Suprapubic skin (tissue), 4 donors: Measurements from ENCODE around the gene ADGRD2. TPM values are rescaled to one million over a fixed set of nuclear protein-coding genes. Genes with fewer than 3 reads are reported as not detected.
"Not testable (repeated sequence)": the region's sequence is repeated elsewhere in the genome, so short reads cannot be mapped to it uniquely, and the experiment has no call there.

Experiments used
- DNase-seq, 2 donors: peaks; one replicate each; pipeline ENCODE4 v3.0.0-alpha.2; 2019; ENCODE audit warnings: low spot score in 2 of 2
- H3K27ac ChIP-seq: fragments of 200-600 bp; sonication (generic); one replicate; pipeline ENCODE4 v1.5.1; 2019
- H3K27me3 ChIP-seq: fragments of 200-600 bp; sonication (generic); one replicate; pipeline ENCODE4 v1.5.1; 2019
- H3K36me3 ChIP-seq: fragments of 200-600 bp; sonication (generic); one replicate; pipeline ENCODE4 v1.5.1; 2019
- H3K4me1 ChIP-seq: fragments of 200-600 bp; sonication (generic); one replicate; pipeline ENCODE4 v1.5.1; 2019
- H3K4me3 ChIP-seq: fragments of 200-600 bp; sonication (generic); one replicate; pipeline ENCODE4 v1.5.1; 2019; ENCODE audit warnings: mild to moderate bottlenecking
- H3K9me3 ChIP-seq: fragments of 200-600 bp; sonication (generic); one replicate; pipeline ENCODE4 v1.5.1; 2019
- EP300 ChIP-seq: sonication (generic); formaldehyde crosslinking; IDR thresholded peaks from one replicate; pipeline ENCODE4 v1.6.1; 2017; ENCODE audit warnings: antibody characterized with exemption
- POLR2A ChIP-seq, 2 donors: fragments of 450-650 bp; IDR thresholded peaks; one replicate each; pipeline ENCODE4 v1.6.1; 2017; ENCODE audit warnings: antibody characterized with exemption in 2 of 2, mild to moderate bottlenecking in 2 of 2, moderate library complexity in 2 of 2
- POLR2AphosphoS5 ChIP-seq, 3 donors: sonication (generic); formaldehyde crosslinking; IDR thresholded peaks; one replicate each; pipeline ENCODE4 v1.6.1; 2017; ENCODE audit warnings: antibody characterized with exemption in 3 of 3
- WGBS: methylation state at CpG from one replicate; pipeline ENCODE4 v1.1.5; 2018; 5-methylcytosine and 5-hydroxymethylcytosine counted together
- total RNA-seq, 4 donors: library from RNA; depleted of rRNA; stranded (reverse); fragments of >200 nt; gene quantifications; one replicate each; pipeline ENCODE4 v1.1.0, GENCODE V29; 2016
- TF ChIP-seq, protein P1 (sequence below), 2 donors: fragments of 200-600 bp in 1 of 2; fragments of 450-650 bp in 1 of 2; sonication (generic) in 1 of 2; IDR thresholded peaks; one replicate each; pipeline ENCODE4 v1.5.1; 2016 to 2019; ENCODE audit warnings: antibody characterized with exemption in 2 of 2, mild to moderate bottlenecking in 1 of 2, moderate library complexity in 1 of 2

ADGRD2 gene
- total RNA-seq, 4 donors from 2014 or later = 0.31 to 7.7 TPM; not detected in 2

GRCh38 chr9:124419832-124420489, 30.3 kb upstream of the ADGRD2 start:
- H3K27ac ChIP-seq = no peak overlapping the region
- 62% methylated on average over 6 of the region's 6 CpGs for WGBS

DNA sequence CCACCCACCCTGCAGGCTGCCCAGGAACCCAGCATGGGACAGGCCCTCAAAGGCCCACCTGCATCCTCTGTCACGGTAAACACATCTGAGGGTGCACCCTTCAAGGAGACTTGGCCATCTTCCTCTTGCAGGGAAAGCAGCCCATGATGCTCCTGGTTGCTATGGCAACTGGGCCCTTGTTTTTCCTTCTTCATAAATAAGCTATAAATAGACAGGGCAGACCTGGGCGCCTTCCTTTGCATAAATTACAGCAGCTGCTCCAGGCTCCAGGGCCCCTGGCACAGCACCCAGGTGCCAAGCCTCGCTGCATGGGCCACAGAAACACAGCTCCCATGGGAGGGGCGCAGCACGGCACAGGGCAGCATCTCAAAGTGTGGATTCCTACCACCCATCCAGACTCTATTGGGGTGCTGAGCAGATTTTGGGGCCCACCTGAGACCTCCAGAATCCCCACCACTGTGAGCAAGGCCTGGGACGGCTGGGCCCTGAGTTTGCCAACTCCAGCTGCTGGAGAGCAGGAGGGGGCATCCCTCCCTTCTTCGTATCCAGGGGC, 29.2 kb upstream of the ADGRD2 start:
- Histone ChIP-seq H3K9me3 (no peaks in the 10 kb centered on the region), H3K27me3 (no peaks in the 10 kb centered on the region), H3K4me1 (peaks cover 11% of the 10 kb centered on the region), H3K36me3 (no peaks in the 10 kb centered on the region), H3K27ac (no peak overlapping the region), H3K4me3 (no peak overlapping the region)
- no peak for DNase-seq
- TF ChIP-seq, protein P1, sequence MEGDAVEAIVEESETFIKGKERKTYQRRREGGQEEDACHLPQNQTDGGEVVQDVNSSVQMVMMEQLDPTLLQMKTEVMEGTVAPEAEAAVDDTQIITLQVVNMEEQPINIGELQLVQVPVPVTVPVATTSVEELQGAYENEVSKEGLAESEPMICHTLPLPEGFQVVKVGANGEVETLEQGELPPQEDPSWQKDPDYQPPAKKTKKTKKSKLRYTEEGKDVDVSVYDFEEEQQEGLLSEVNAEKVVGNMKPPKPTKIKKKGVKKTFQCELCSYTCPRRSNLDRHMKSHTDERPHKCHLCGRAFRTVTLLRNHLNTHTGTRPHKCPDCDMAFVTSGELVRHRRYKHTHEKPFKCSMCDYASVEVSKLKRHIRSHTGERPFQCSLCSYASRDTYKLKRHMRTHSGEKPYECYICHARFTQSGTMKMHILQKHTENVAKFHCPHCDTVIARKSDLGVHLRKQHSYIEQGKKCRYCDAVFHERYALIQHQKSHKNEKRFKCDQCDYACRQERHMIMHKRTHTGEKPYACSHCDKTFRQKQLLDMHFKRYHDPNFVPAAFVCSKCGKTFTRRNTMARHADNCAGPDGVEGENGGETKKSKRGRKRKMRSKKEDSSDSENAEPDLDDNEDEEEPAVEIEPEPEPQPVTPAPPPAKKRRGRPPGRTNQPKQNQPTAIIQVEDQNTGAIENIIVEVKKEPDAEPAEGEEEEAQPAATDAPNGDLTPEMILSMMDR (IDR thresholded peaks at IDR 0.05) = no peak
- TF ChIP-seq POLR2A (IDR thresholded peaks at IDR 0.05) = no peak
- no peak for TF ChIP-seq POLR2AphosphoS5 (IDR thresholded peaks at IDR 0.05)
- no peak for TF ChIP-seq EP300
- 41% methylated on average over 3 of the region's 7 CpGs for WGBS

More at GRCh38 chr9:124419832-124420489, 30.3 kb upstream of the ADGRD2 start:
- peaks cover 11% of the 10 kb centered on the region for H3K4me1 ChIP-seq
- no peak for DNase-seq
- H3K4me3 ChIP-seq = no peak overlapping the region
- no peaks in the 10 kb centered on the region for H3K9me3 ChIP-seq
- H3K36me3 ChIP-seq = no peaks in the 10 kb centered on the region
- no peaks in the 10 kb centered on the region for H3K27me3 ChIP-seq
- no peak for TF ChIP-seq POLR2A (IDR thresholded peaks at IDR 0.05)
- TF ChIP-seq, protein P1 (IDR thresholded peaks at IDR 0.05) = no peak
- no peak for TF ChIP-seq EP300
- TF ChIP-seq POLR2AphosphoS5 (IDR thresholded peaks at IDR 0.05) = no peak

DNA sequence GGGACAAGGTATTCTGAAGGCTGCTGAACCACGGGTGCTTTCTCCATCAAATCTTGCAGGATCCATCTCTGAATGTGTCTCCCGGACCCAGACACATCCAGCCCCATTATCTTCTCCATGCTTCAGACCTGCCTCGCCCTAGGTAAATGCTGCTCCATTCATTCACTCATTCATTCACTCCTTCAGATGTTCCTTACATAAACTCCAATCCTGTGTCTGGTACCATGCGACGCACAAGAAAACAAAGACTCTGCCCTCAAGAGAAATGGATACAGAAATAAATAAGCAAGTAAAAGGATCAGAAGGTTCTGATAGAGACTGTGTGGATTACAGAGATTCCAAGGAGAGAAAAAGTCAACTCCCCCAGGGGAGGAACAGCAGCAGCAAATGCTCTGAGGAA, 27.1 kb upstream of the ADGRD2 start:
- peaks cover 11% of the 10 kb centered on the region for H3K4me1 ChIP-seq
- no peak for DNase-seq

DNA sequence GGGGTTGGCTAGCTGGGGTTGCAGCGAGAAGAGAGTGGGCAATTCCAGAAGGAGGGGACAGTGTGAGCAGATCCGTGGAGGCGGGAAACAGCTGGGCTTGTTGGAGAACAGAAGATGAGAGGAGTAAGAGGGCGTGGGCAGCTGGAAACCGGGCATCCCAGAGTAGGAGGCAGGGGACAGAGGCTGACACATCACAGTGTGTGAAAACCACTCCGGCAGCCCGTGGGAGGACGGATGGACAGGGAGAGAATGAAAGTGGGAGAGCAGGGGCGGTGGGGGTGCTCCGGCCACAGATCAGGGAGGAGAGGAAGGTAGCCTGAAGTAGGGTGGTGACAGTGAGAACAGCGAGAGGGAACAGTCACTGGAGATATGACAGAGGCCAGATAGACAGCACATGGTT, 26.7 kb upstream of the ADGRD2 start:
- 47% methylated on average over 11 of the region's 11 CpGs for whole genome bisulfite sequencing
- Histone ChIP-seq H3K4me3 (no peak overlapping the region), H3K27ac (no peak overlapping the region), H3K4me1 (peaks cover 11% of the 10 kb centered on the region), H3K9me3 (no peaks in the 10 kb centered on the region), H3K27me3 (no peaks in the 10 kb centered on the region), H3K36me3 (no peaks in the 10 kb centered on the region)
- no peak for DNase-seq
- no peak for TF ChIP-seq POLR2A (IDR thresholded peaks at IDR 0.05)
- no peak for TF ChIP-seq POLR2AphosphoS5 (IDR thresholded peaks at IDR 0.05)
- TF ChIP-seq, protein P1 (IDR thresholded peaks at IDR 0.05) = no peak
- no peak for TF ChIP-seq EP300

More for the DNA sequence above, 27.1 kb upstream of the ADGRD2 start:
- no peak overlapping the region for H3K27ac ChIP-seq
- TF ChIP-seq POLR2AphosphoS5 (IDR thresholded peaks at IDR 0.05) (no peak), EP300 (no peak), POLR2A (IDR thresholded peaks at IDR 0.05) (no peak)
- TF ChIP-seq, protein P1 (IDR thresholded peaks at IDR 0.05) = no peak
- no peaks in the 10 kb centered on the region for H3K36me3 ChIP-seq
- no peaks in the 10 kb centered on the region for H3K27me3 ChIP-seq
- no peaks in the 10 kb centered on the region for H3K9me3 ChIP-seq
- WGBS = 85% methylated on average over 5 of the region's 5 CpGs
- no peak overlapping the region for H3K4me3 ChIP-seq

GRCh38 chr9:124425733-124426132, 24.5 kb upstream of the ADGRD2 start:
- not testable (repeated sequence) for H3K27ac ChIP-seq, H3K9me3 ChIP-seq, H3K4me1 ChIP-seq, H3K27me3 ChIP-seq, DNase-seq, H3K4me3 ChIP-seq, H3K36me3 ChIP-seq
- 89% methylated on average over 12 of the region's 12 CpGs for WGBS
